ENCODE results near the gene DGUOK.

GRCh38 chr2:73946666-73947065 is 20.0 kb downstream of the DGUOK start:
- TF ChIP-seq CTCF (IDR thresholded peaks at IDR 0.05) (no peak), POLR2A (IDR thresholded peaks at IDR 0.05) (no peak), EP300 (IDR thresholded peaks at IDR 0.05) (no peak), POLR2AphosphoS5 (IDR thresholded peaks at IDR 0.05) (no peak)
